GM18502 (cell line): ENCODE measurements around the gene KLK6.

Source experiments
- ATAC-seq: cut with Tn5 transposase; IDR thresholded peaks from one replicate; pipeline ENCODE4 v1.9.1; 2021; ENCODE audit warnings: mild to moderate bottlenecking; ENCODE audit not compliant: unreplicated experiment, poor library complexity

Gene KLK6

GRCh38 chr19:50959731-50960500 lies 9.5 kb downstream of the KLK6 start:
- ATAC-seq = no peak

DNA sequence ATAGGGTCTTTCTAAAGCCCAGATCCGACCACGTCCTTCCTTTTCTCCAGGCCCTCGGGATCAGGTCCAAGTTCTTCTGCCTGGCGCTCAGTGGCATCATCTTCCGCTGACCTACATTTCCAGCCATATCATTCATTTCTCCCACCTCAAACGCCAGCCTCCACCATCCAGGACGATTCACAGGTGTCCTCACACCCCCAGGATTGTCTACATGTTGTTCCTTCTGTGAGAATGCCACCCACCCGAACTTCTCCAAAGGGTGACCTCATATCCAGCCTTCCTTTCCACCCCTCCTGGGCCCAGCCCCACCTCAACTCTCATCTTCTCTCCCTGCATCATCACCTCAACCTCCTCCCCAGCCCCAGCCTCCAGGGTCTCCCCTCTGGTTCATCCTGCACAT lies 11.8 kb downstream of the KLK6 start:
- no peak for ATAC-seq

- ATAC-seq = no peak
These were observed 16.5 kb downstream of the KLK6 start, which contains the start of gene KLK5 for GRCh38 chr19:50952910-50953309. KLK5 (minus strand) TSS chr19:50953038; CDS start chr19:50952657, 381 bp downstream.

DNA sequence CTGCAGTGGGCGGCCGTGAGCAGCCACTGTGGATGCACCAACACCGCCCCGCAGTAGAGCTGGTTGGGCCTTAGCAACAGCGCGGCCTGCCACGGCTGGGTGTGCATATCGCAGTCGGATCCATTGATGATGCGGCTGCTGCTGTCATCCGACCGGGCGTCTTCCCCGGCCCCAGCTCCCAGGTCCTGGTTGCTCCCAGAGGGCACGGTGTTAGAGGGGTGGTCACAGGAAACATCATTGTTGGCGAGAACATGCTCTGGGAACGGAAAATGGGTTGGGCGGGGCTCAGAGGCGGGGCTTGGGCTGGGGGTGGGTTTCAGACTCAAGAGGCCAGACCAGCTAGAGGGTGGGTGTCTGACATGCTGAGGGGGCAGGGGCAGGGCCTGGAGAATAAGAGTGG lies 19.5 kb downstream of the KLK6 start:
- no peak for ATAC-seq

- ATAC-seq = no peak
These were observed 22.3 kb downstream of the KLK6 start for GRCh38 chr19:50947123-50947522.

GRCh38 chr19:50944795-50945194 lies 24.6 kb downstream of the KLK6 start:
- ATAC-seq = no peak

DNA sequence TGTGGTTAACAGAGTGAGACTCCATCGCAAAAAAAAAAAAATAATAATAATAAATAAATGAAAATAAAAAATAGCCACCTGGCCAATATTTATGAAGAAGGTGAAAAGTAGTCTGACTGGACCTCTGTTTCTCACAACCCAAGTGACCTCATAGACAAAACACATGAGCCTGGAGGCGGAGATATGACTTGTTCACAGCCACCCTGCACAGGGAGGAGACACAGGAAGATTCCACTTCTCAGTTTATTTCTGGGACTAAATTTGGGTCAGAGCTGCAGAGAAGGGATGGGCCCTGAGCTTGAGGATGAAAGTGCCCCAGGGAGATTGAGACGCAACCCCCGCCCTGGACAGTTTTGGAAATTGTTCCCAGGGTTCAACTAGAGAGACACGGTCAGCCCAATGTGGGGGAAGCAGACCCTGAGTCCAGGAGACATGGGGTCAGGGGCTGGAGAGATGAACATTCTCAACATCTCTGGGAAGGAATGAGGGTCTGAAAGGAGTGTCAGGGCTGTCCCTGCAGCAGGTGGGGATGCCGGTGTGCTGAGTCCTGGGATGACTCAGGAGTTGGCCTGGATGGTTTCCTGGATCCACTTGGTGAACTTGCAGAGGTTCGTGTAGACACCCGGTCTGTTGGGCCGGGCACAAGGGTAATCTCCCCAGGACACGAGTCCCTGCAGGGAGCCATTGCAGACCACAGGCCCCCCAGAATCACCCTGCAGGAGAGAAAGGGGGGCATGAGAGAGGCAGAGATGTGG lies 26.1 kb downstream of the KLK6 start:
- ATAC-seq = no peak

DNA sequence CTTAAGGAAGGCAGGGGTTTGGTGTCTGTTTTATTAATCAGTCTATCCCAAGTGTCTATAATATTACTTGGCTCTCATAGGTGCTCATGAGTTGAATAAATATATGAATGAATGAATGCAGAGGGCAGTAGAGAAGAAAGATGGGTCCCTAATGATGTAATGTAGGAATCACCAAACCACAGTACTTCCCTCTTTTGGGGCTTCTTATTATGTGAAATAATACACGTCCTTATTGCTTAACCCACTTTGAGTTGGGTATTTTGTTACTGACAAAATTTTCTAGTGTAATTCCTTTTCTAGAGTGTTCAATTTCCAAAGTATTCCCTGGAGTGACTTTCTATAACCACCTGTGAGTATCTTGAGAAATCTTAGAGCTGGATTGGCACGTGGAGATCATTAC lies 29.8 kb downstream of the KLK6 start:
- no peak for ATAC-seq

- ATAC-seq = no peak
These were observed 35.8 kb downstream of the KLK6 start for GRCh38 chr19:50933640-50934039.

- ATAC-seq = no peak
These were observed 36.7 kb downstream of the KLK6 start for GRCh38 chr19:50932690-50933083.

DNA sequence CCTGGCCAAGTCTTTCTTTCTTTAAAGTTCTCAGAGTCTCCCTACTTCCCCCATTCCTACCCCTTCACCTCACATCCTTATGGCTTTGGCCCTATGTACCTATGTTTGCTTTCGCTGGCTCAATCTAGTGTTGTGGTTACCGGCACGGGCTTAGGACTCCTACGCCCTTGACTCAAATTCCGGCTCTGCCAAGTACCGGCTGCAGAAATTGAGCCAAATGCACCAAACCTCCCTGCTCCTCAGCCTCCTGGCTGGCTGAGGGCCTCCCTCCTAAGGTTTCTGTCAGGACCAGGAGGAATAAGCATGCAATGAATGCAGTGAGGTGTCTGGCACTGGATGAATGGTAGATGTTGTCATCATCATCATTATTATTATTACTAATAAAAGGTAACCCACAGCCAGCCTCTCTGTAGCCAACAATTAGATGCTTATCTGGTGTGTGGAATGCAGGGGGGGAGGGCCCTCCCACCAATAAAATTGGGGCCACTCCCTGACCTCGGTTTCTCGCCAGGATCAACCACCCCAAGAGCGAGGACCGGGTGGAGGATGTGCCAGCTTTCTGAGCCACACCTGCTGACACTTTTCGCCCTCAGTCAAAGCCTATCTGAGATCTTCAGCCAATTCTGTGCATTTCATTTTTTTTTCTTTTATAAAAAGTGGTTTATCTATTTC lies 37.2 kb downstream of the KLK6 start:
- ATAC-seq = no peak

DNA sequence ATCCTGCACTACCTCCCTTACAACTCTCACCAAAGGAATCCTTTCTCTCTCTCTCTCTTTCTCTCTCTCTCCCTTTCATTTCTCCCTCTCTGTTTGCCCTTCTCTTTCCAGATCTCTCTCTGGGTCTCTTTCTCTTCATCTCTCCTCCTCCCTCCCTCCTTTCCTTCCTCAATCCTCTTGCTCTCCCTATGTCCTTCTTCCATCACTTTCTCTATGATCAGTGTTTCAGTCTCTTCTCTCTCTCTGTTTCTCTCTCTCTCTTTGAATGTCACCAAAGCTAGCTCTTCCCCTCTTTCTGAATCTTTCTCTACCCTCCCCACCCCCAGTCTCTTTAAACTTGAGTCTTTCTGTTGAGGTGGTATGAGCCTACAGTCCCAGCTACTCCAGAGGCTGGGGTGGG lies 38.4 kb downstream of the KLK6 start:
- no peak for ATAC-seq

GRCh38 chr19:50928831-50929230 lies 40.6 kb downstream of the KLK6 start:
- ATAC-seq = no peak

- no peak for ATAC-seq
These were observed 43.2 kb downstream of the KLK6 start for GRCh38 chr19:50926144-50926543.

DNA sequence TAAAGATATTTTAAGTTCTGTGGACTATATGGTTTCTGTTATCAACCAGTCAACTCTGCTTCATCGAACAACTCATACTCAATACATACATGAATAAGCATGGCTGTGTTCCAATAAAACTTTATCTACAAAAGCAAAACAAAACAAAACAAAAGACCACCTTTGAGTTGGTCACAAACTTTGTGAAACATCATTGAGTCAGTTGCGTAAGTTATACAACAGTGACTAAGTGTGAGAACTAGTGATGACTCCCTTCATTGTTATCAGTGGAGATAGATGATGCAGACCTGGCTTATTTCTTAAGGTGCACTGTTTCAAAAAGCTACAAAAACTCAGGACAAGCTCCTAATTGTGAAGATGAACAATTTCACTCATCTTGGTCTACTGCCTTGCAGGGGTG lies 43.7 kb downstream of the KLK6 start:
- no peak for ATAC-seq

- ATAC-seq = no peak
These were observed 44.8 kb downstream of the KLK6 start for GRCh38 chr19:50924586-50924985.

GRCh38 chr19:50922317-50922853 lies 47.0 kb downstream of the KLK6 start:
- no peak for ATAC-seq

DNA sequence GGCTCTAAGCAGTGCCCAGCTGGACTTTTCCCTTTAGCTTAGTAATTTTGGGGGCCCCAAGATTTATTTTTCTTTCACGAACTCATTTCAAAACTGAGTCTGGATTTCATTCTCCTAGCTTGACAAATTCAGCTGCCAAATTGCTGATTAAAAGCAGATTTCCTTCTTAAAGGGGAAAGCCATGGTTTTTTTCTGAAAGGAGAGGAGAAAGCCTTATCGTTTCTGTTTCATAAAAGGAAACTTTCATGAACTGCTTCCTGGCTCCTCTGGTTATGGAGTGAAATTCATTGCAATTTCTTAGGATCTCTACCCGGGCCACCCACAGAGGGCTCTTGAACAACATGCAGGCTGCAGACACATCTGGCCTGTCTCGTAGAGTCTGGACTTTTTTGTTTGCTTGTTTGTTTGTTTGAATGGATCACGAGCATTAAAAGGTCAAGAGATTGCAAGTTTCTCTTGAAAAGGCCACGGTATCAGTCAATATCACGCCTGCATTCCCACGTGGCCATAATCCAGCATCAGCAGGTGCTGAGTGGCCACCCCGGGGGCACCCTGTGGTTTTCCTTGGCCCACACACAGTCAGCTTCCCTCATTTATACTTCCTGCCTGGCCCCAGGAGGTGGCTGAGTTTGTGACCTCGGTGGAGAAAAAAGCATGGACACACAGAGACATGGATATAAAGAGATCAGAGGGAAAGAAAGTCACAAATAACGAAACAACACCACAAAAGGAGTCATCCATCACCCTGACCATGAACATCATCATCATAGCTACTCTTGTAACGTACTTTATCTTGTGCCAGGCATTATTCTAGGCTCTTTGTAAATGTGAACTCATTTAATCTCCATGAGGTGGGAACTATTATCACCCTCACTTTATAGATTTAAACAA lies 47.7 kb downstream of the KLK6 start:
- ATAC-seq = no peak

DNA sequence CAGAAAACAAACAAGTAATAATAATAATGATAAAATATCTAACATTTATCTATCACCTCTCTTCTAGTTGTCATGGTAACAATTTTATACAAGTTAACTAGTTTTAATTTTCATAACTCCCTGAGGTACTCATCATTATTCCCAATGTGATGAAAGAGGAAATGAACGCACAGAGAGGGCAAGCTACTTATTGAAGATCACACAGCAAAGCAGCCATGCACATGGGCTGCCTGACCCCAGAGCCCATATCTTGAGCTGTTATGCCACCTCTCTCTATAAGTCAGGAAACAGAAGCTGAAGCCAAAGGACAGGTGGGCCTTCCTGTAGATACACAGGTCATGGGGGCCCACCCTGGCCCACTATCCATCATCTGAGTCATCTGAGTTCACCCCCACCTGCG lies 53.3 kb downstream of the KLK6 start:
- ATAC-seq = no peak
